ENCODE results near the gene MUC22.
"Not testable (repeated sequence)": the region's sequence is repeated elsewhere in the genome, so short reads cannot be mapped to it uniquely, and the experiment has no call there.

The MUC22 gene

GRCh38 chr6:31038559-31038958 lies 28.3 kb downstream of the MUC22 start:
- no peak for DNase-seq (ENCODE audit: low spot score)

- DNase-seq (ENCODE audit: low spot score): no peak
These were observed 30.5 kb downstream of the MUC22 start for GRCh38 chr6:31040801-31041200.

GRCh38 chr6:31041372-31041974 lies 31.2 kb downstream of the MUC22 start:
- DNase-seq (ENCODE audit: low spot score): no peak

GRCh38 chr6:31042806-31043205 lies 32.5 kb downstream of the MUC22 start:
- DNase-seq (ENCODE audit: low spot score): peak; percentile 49

GRCh38 chr6:31048099-31048498 lies 37.8 kb downstream of the MUC22 start:
- DNase-seq (ENCODE audit: low spot score): no peak

- peak; percentile 47 for DNase-seq (ENCODE audit: low spot score)
These were observed 39.2 kb downstream of the MUC22 start for GRCh38 chr6:31049518-31049917.

- not testable (repeated sequence) for DNase-seq (ENCODE audit: low spot score)
These were observed 42.9 kb downstream of the MUC22 start for GRCh38 chr6:31053187-31053586.

- DNase-seq (ENCODE audit: low spot score): no peak
These were observed 43.6 kb downstream of the MUC22 start for GRCh38 chr6:31053873-31054272.

- DNase-seq (ENCODE audit: low spot score): no peak
These were observed 45.2 kb downstream of the MUC22 start for GRCh38 chr6:31055441-31055840.

GRCh38 chr6:31057426-31058003 lies 47.2 kb downstream of the MUC22 start:
- DNase-seq (ENCODE audit: low spot score): no peak

- peak; percentile 96 for DNase-seq (ENCODE audit: low spot score)
These were observed 48.0 kb downstream of the MUC22 start for GRCh38 chr6:31058128-31058894.

GRCh38 chr6:31060145-31060544 lies 49.9 kb downstream of the MUC22 start:
- peak; percentile 22 for DNase-seq (ENCODE audit: low spot score)

- DNase-seq (ENCODE audit: low spot score): no peak
These were observed 53.7 kb downstream of the MUC22 start for GRCh38 chr6:31063906-31064435.

GRCh38 chr6:31065556-31065955 lies 55.3 kb downstream of the MUC22 start:
- no peak for DNase-seq (ENCODE audit: low spot score)

GRCh38 chr6:31067028-31067427 lies 56.8 kb downstream of the MUC22 start:
- DNase-seq (ENCODE audit: low spot score): not testable (repeated sequence)

- DNase-seq (ENCODE audit: low spot score): not testable (repeated sequence)
These were observed 57.8 kb downstream of the MUC22 start for GRCh38 chr6:31067891-31068668.

GRCh38 chr6:31068669-31069340 lies 58.5 kb downstream of the MUC22 start:
- DNase-seq (ENCODE audit: low spot score): peak; percentile 76

GRCh38 chr6:31070711-31071197 lies 60.5 kb downstream of the MUC22 start:
- DNase-seq (ENCODE audit: low spot score): peak; percentile 77

- no peak for DNase-seq (ENCODE audit: low spot score)
These were observed 64.1 kb downstream of the MUC22 start for GRCh38 chr6:31074401-31074800.

GRCh38 chr6:31075528-31075927 lies 65.3 kb downstream of the MUC22 start:
- DNase-seq (ENCODE audit: low spot score): peak; percentile 74

GRCh38 chr6:31076611-31077010 lies 66.3 kb downstream of the MUC22 start:
- DNase-seq (ENCODE audit: low spot score): no peak
